Astrocyte of the hippocampus (primary cell): ENCODE results near the gene POLR1A.

Experiments used
- DNase-seq: peaks from one replicate; pipeline ENCODE4 v3.0.0; 2011; ENCODE audit warnings: low read depth, low spot score

POLR1A gene

DNA sequence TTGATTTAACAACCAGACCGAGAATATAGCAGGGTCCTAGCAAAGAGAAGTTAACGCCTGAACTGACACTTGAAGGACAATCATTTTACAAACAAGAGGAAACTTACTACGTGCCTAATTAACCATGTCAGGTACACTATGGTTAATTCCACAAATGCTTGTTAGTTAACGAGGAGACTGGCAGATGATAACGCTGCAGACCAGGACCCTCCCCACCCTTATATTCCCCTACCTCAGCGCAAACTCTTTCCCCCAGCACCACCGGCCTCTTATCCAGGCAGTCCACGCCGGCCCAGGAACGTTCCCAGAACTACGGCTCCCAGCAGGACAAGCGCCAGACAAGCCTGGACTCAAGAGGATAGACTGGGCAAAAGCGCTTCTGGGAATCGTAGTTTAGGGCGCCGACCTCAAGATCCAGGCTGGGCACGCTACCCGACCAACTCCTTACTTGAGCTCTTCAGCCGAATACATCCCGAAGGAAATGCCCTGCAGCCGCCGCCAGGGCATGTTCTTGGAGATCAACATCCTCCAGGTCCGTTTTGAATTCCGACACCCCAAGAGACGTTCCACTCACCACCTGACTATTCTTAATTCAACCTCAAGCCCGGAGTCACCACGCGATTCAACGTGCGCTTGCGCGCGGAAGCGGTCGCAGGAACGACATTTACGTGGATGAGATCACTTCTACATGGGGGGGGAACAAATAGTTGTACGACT, at the start of gene POLR1A:
Gene POLR1A, minus strand, starts transcription at position 635 of the 717 bp plus-strand sequence. Its CDS starts 110 bp downstream, at position 525.
- peak; percentile 97 for DNase-seq

DNA sequence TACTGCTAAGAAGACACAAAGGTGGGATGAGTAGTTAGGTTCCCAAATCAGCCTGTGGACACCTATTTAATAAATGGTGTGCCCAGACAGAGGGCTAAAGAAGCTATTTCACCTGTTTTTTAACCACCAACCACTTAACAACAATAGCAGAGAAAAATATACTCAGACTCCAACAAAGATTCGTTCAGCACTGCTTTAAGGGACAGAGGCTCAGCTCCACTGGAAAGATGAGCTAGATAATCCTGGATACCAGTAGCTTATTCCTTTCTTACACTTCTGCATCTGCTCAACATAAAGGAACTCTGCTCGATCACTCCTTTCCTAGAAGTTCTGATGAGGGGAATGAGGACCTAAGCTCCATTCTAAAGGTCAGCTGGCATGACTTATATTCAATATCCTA, 44.8 kb upstream of the POLR1A start:
- no peak for DNase-seq

DNA sequence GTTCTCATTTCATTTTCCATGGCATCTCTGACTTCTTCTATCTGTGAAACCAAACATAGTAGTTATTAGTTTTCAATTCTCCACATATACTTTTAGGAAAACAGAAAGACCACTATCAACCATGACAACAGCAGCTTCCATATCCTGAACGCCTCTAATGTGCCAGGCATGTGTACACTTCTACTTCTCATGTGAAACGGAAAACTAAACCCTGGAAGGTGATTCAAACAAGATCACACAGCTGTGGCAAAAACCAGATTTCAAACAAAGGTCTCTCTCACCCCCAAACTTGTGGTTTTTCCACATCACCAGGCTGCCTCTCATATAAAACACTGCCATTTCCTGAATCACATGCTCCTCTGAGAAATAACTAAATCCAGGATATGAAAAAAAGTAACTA, 42.1 kb upstream of the POLR1A start:
- DNase-seq: no peak

DNA sequence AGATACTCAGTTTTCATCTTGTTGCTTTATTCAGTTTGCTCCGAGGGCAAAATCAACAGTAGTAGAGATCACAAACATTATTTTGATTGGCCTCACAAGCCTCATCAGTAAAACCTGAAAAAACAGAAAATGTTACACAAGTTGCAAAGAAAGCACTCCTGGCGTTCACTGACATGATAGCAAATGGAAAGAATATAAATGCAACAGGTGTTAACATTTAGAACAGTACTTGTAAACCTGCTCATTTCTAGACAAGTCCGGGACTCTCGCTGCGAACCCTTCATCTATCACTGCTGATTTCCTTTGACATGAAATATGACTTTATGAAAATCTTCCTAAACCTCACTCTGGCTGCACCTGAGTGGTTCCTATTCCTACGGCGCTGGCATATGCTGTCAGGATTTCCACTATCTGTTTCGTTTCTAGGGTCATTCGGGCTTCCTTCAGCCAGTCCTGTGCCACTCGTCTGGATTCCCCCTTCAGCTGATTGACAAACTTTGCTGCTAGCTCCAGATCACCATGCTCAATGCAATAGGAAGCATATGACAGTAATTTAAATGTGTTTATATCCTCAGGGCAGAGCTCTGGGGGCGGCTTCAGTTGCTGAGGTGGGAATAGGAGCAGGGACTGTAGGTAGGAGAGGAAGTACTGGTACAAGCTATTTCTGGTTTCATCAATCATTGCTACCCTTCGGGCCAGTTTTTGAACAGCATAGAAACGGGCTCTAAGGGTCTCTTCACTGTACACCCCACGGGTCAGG, 38.4 kb upstream of the POLR1A start:
- no peak for DNase-seq

DNA sequence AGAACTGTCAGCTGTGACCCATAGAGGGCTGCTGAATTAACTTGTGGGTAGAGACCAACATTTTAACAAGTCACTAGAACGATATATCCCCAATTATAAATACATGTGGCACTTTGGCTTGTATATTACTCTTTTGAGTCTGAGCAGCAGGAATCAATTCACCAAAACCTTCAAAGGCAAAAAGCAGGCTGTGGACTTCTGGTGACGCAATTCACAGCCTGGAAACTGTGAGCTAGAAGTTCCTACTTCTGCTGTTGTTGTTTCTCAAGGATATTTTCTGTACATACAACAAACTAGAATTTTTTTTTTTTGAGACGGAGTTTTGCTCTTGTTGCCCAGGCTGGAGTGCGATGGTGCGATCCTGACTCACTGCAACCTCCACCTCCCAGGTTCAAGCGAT, 37.6 kb upstream of the POLR1A start:
- DNase-seq: no peak

DNA sequence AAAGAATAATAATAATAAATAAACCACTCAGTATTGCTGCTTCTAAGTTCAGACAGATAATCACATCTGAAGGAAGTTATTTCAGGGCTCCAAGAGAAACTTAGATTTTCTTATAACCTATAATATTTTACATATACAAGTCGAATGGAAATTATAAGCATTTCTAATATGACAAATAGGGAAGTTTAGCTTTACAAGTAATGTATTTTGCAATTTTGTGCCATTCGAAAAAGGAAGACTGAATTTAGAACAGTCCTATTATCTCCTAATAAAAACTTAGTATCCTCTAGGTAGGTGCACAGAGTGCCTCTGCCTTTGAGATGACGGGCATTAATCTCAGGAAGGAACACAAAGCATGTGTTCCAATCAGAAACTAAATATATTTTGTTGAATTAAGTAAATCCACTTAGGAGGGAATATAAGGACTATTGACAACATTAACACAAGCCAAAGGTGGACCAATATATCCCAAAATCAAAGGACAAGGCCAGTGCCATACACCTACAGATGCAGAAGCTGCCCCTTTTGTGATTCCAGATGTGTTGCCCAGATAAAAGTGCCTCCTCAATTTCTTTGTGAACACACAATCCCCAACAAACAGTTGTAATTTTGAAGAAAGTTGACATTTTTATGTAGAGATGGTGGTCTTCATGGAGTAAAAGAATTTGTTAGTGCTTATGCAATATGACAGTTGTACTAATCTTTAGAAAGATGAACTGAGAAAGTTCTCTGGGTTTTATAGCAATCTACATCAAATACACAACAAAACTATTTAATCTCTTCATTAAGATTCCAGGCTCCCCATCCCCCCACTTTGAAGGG, 37.0 kb upstream of the POLR1A start:
- DNase-seq: no peak

DNA sequence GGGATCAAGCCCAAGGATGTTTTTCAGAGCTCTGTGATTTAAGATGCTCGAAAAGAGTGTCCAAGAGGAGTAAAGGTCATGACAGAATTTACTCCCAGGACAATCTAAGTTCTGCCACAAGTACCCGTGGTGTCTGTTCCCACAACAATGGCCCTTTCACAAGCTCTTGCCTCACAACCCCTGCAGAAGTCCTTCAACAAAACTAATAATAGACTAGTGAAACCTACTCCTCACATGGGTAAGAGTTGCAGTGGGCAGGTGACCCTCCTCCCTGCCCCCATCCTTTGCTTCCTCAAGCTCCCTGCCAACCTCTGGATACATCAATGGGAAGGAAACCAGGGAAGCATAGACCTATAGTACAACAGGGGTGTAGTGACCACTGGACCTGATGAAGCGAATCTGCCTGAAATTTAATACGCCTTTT, 35.3 kb upstream of the POLR1A start:
- no peak for DNase-seq

DNA sequence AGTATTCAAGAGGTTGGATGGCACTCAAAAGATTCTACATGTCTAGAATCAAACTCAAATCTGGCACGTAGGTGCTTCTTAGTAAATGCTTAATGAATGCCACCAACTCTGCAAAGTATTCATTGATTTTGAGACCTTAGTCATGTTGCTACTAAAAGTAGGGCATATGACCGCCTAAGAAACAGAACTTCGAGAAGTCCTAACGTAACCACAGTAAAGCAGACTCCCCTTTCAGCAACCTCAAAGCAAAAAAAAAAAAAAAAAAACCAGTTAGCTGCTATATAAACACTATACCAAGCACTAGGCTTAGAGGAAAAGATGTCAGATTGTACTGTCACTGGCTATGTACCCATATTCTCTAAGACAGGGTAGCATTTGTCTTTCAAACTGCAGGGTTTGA, 34.3 kb upstream of the POLR1A start:
- no peak for DNase-seq

DNA sequence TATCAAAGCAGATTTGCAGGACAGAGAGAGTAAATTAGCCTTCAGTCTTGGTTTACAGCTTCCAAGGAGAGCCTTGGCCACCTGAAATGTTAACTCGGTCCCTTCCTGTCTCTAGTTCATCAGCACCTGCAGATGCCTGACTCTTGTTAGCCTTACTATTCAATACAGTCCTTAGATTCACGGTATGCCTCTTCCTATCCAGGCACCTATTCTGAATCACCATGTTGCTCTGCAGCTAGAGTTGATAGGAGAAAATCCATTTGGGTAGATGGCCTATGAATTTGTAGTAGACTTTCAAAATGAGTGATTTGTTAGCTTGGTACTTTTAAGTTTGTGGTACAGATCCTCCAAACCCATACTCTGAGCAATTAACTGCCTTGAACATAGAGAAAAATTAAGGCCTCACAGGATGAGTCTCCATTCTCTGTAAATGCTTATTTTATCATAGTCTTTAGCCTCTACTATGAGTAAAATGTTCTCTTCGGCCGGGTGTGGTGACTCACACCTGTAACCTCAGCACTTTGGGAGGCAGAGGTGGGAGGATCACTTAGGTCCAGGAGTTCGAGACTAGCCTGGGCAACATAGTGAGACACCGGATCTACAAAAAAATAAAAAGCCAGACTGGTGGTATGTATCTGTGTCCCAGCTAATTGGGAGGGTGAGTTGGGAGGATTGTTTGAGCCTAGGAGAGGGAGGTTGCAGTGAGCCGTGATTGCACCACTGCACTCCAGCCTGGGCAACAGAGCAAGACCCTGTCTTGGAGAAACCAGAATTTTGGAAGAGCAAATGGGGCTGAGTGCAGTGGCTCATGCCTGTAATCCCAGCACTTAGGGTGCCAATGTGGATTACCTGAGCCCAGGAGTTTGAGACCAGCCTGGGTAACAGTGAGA, 33.3 kb upstream of the POLR1A start:
- no peak for DNase-seq

DNA sequence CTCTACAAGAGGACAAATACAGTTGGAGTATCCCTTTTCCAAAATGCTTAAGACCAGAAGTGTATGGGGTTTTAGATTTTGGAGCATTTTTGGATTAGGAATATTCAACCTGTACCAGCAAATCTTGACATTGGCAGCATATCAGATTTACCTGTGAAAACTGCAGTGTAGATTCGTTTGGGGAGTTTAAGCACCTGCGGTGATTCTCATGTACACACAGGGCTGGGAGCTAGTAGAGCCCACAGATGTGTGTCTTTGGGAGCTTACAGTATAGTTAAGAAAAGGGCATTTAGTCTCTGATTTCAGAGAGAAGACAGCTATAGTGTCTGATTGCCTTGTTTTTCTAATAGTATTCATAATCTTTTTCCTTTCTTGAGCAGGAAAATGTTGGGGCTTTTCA, 30.5 kb upstream of the POLR1A start:
- DNase-seq: no peak

DNA sequence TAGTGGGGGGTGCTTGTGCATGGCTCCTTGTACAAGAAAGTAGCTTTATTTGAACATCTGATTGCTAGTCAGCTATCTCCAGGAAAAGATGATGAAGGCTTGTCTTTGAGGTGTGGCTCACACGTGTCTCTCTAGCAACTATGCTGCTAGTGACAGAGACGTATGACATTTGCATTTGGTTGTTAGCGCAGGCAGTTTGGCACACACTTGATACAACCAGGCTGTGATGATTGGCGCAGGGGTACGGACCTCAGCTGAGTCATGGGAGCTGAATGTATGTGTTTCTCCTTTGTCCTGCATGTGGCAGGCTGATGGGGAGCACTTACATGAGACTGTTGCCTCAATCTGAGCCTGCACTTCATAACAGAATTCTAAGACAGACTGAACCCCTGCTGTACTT, 30.0 kb upstream of the POLR1A start:
- peak; percentile 23 for DNase-seq

DNA sequence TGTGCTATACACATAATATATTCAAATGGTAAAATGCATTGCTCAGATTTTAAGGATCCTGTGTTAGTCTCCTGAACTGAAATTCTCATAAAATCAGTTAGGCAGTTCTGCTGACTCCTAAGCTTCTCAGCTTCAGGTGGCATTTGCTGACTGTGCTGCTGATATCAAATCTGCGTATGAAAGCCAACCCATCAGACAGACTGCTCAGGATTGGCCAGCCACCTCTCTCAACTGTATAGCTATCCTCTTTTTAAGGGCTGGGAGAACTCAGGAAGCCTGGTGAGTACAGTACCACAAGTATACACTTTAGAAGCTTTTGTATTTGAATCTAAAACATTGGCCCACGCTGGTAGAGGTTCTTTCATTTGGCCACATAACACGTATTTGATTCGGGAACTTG, 29.0 kb upstream of the POLR1A start:
- no peak for DNase-seq

DNA sequence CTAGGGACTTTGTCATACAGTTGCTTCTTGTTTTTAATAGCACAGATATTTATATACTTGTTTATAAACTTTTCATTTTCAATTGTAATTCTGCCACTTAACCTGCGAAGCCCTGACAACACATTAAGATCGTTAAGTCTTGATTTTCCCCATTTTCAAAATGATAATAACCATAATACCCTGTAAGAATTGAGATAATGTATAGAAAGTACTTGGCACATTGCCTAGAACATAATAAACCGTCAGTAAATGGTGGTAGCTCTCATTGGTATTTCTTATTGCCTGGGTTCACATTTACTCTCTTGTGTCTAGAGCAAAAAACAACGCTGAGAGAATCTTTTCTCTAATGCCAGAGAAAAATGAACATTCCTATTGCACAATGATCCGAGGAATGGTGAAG, 19.0 kb upstream of the POLR1A start:
- no peak for DNase-seq

DNA sequence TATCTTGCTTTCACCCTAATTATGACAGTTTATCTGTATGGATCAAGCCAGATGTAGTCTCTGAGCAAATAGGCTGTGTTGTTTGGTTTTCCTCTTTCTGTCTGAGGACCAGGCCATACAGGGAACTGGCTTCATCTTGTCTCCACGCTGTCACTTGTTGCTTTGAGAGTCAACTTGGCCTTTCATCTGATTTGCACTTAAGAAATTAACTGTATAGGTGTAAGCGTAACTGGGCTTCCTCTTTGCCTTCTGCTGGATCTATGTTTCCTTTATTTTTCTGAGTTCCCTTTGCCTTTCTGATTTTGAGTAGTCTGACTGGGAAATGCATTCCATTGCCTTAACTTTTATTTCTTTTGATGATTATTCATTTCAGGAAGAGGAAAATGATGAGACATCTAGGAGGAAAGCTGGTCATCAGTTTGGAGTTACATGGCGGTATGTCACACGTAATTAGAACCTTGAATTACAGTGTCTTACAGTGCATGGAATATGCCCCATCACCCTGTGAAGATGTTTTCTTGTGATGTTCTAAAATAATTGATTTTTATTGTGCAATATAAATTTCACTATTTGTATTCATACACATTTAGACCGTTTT, 17.7 kb upstream of the POLR1A start:
- no peak for DNase-seq

DNA sequence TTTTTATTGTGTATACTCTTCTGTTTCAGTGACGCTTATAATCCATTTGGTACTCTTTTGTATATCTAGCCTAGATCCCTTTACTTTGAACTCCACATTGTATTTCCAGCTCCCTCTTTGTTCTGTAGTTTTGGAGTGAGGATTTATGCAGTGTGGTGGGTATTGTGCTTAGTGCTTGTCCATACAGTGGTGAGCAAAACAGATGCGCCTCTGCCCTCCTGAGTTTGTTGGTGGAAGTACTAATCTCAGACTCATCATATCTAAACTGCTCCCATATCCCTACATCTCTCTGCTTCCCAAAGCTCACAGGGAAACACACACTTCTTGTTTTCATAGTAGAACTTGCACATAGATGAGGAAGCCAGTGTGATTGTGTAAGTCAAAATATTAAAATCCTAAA, 12.4 kb upstream of the POLR1A start:
- DNase-seq: no peak

DNA sequence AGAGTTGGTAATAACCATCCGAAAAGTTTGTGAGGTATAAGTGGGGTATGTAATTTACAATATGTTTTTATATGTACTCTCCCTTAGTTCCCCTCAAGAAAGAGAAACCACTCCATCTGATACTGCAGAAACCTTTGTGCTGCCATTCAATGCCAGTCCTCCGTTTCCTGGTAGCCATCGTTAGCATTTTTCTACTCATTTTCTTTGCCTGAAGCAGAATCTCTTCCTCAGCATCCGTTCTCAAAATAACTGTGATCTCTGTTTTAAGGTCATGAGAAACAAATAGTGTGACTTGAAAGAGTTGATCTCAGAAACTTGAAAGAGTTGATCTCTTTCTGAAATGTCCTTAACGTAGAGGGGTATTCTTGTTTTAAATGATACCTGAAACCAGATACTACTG, 1.3 kb upstream of the POLR1A start:
- DNase-seq: no peak

DNA sequence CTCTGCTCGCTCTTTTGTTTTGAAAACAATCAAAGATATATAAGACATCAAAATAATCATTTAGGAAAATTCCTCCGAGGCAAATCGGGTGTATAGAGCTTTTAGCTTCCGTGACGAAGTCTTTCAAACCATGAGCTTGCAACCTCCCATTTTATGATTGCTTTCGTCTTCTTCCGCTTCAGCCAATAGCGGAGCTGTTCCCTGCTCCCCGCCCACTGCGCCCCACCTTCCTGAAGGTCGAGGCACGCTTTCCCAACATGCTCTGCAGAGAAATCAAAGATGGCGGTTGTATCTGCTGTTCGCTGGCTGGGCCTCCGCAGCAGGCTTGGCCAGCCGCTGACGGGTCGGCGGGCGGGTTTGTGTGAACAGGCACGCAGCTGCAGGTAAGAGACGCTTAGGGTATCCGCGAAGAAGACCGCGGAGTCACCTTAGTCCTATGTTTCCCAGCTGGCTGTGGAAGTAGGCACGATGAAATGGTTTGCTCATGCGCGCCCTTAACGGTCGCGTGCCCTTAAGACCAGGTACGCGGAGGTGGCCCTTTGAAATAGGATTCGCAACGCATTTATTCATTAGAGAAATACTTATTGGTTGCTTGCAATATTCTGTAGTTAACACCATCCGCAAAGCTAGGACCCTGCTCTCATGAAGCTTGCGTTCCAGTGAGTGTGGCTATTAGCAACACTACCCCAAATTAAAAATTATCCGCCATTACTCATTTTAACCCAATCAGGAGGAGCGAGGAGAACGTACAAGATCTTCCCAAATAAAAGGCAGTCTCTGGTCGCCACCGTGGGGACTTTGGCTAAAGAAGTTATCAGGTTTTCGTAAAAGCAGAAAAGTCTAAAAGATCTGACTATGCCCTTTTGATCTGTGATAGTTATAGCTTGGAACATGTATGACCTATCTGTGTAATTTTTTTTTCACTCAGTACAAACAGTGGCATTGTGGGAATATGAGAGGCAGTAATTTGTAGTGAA, 571 bp upstream of the POLR1A start, which contains the start of gene PTCD3:
Gene PTCD3, plus strand, starts transcription at position 267 of the 977 bp plus-strand sequence. Its CDS starts 13 bp downstream, at position 280.
- DNase-seq: peak; percentile 97

DNA sequence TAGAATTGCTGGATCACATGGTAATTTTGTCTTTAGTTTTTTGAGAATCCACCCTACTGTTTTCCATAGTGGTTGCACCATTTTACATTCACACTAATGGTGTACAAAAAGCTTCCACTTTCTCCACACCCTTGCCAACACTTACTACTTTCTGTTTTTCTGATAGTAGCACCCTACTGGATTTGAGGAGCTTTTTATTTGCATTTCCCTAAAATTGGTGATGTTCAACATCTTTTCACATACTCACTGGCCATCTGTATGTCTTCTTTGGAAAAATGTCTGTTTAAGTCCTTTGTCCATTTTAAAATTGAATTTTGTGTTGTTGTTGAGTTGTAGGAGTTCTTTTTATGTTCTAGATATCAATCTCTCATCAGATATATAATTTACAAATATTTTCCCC, 3.5 kb downstream of the POLR1A start:
- DNase-seq: no peak

DNA sequence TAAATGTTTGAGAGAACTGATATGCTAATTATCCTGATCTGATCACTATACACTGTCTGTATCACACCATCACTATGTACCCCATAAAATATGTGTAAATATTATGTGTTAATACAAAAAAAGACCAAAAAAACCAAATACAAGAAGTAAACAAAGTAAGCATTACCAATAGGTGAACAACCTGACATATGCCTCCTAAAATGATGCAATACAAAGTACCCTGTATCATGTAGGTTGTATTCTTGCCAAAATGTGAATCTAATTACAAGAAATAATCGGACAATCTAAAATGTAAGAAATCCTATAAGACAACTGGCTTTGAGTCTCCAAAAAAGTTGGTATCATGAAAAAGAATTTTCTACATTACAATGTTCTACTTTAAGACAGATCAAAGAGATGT, 7.8 kb downstream of the POLR1A start:
- DNase-seq: no peak
